GM18520 (cell line): ENCODE results near the gene ARPC2.
"Not testable (repeated sequence)": the region's sequence is repeated elsewhere in the genome, so short reads cannot be mapped to it uniquely, and the experiment has no call there.

Experiments used
- ATAC-seq: cut with Tn5 transposase; IDR thresholded peaks from one replicate; pipeline ENCODE4 v1.9.1; 2021; ENCODE audit not compliant: unreplicated experiment

Gene ARPC2

DNA sequence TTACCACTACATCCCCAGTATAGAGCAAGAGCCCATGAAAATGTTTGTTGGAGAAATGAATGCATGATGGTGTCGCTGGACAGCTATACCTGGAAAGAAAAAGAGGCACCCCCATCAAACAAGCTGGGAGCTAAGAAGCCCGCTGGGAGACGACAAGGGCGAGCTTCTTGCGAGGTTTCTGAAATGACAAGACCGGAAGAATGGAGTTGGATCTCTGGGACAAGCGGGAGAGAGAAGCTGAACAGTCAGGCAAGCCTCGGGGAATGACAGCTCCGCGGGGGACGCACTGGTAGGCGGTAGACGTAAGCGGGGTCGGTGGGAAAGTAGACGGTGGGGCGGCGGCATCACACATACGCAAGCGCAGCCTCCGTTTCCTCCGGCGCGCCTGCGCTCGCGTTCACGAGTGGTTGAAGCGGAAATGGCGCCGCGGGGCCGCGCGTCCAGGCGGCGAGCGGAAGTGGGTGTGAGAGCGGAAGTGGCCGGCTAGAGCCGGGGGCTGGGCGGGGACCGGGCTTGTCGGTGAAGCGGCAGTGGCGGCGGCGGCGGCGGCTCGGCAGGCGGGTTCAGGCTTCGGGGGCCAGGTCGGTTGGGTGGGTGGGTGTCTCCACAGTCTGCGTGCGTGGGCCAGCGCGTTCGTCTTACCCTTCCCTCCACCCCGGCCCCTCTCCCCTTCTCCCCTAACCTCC is at the start of gene ARPC2:
ARPC2 (plus strand) TSS at position 516 of the 686 bp plus-strand sequence. CDS start 282 bp downstream, outside the sequence.
- peak; percentile 54 for ATAC-seq

DNA sequence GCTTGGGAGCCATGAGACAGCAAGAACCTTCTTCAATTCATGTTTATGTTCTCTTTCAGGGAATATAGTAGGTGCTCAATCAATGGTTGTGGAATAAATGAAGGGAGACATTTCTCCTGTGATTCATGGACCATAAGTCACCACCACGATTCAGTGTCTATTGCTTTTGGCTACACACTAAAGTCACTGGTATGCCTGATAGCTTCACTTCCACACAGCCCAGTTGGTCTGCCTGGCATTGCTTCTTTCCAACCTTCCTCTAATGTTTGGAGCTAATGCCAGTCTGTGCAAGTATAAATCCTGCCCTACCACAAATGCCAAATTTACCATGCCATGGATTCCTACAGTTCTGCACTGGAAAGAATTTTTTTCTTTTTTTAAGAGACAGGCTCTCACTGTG is 49.0 kb upstream of the ARPC2 start:
- ATAC-seq, result no peak

DNA sequence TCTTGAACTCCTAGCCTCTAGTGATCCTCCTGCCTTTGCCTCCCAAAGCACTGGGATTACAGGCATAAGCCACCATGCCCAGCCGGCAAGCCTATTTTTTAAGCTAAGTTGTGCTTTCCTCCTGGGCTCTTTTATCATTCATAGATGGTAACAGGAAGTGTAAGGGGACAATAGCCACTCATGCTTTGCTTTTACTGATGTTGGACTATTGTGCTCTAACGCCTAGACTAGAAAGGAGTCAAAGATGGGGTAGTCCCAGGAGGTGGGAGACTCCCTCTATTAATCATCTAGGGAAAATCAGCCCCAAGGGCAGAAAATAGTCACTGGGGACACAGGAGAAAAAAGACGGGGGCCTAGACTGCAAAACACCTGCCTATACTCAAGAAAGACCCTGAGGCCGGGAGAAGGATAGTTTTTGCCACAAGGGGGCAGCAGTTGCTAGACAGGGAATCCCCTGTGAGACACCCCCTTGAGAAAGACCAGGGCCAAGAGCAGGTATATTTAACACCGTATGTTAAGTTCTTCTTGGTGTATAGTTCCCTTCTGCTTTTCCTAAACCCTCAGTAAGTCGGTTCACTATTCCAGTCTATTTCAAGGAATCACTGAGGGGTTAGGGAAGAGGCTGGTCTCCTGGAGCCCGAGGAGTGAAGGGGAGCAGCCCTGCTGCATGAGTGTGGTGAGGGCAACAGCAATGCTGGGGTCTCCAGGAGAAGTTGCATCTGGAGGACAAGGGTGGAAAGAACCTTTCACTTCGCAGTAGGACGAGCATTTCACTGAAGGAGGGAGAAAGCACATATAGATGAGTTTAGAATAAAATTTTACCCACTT is 48.1 kb upstream of the ARPC2 start:
- no peak for ATAC-seq

DNA sequence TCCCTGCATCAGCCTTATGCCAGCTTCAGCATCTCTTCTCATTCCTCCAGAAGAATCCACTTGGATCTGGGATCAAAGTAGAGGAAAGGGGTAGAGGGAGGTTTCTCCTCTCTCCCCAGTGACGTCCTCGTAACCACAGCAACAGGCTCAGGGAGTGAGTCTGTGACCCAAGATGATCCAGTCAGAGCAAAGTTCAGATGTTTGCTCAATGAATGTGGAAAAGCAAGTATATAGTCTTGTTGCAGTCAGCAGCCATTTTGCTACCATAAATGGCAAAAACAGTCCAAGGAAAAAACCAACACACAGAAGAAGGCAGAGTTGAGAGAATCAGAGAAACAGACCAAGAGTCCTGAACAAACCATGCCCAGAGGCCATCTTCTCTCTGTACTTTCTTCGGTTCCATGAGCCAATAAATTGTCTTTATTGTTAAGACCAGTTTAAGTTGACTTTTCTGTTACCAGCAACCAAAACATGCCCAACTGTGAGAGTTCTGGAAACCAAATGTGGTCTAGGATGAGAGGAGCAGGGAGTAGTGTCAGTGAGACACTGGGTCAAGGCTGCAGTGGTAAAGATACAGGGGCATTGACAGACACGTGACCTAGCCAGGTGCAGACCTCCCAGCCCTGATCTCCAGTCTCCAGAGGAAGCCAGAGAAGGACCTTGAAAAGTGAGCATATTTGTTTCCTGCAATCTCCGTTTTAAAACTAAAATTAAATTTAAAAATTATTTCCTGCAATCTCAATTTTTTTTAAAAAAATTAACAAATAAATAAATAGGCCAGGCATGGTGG is 47.0 kb upstream of the ARPC2 start:
- no peak for ATAC-seq

DNA sequence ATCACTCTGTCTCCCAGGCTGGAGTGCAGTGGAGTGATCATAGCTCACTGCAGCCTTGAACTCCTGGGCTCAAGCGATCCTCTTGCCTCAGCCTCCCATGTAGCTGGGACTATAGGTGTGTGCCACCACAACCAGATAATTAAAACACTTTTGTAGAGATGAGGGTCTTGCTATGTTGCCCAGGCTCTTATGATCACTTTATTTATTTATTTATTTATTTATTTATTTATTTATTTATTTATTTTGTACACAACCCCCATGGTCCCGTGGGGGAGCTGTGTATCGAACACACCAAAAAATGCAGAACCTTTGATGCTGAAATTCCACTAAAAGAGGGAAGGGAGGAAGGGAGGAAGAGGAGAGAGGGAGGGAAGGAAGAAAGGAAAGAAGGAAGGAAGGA is 45.2 kb upstream of the ARPC2 start:
- not testable (repeated sequence) for ATAC-seq

DNA sequence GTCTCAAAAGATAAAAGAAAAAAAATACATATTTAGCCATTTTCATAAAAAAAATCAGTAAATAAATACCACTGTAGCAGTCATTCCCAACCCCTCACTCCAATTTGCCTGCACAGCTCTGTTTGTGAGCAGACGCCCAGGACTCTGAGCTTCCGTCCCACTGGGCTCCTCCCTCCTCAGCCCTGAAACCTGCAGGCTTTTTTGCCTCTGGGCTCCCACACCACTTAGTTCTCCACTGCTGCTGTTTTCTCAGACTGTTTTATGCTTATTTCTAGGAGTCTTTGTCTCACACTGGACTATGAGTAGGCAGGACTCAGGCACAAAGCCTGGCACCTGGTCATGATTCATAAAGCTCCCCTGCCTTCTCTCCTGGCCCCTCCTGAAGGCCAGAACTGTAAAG is 44.1 kb upstream of the ARPC2 start:
- no peak for ATAC-seq

DNA sequence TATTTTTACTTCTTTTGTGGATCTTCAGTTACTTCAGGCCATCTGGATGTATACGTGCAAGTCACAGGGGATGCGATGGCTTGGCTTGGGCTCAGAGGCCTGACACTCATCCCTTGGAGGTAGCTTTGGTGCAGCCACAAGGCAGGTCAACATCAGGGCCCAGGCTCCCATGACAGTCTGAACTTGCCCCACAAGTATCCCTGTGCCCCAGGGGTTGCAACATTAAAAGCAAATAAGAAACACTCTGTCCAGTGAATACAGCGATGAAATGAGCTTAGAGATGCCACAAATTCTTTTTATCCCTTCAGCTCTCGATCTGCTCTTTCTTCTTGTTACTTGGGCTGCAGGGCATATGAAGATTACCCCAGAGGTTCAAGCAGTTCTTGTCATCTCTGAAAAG is 37.2 kb upstream of the ARPC2 start:
- ATAC-seq, result no peak

DNA sequence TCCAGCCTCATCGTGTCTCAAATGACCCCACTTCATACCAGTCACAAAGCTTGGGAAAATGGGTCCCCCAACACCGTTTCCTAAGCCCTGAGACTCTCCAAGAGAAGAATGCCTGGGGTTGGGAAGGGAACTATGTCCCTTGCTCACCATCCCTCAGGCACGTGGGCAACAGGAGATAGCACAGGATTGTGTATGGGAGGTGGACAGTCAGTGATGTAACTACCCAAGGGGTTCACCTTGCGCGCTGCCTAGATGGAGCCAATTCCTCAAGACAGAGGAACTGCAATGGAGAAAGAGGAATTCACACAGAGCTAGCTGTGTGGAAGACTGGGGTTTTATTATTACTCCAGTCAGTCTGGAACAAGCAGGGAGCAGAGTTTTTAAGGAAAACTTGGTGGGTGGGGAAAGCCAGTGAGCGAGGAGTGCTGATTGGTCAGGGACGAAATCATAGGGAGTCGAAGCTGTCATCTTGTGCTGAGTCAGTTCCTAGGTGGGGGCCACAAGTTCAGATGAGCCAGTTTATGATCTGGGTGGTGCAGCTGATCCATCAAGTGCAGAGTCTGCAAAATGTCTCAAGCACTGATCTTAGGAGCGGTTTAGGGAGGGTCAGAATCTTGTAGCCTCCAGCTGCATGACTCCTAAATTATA is 36.4 kb upstream of the ARPC2 start:
- no peak for ATAC-seq

DNA sequence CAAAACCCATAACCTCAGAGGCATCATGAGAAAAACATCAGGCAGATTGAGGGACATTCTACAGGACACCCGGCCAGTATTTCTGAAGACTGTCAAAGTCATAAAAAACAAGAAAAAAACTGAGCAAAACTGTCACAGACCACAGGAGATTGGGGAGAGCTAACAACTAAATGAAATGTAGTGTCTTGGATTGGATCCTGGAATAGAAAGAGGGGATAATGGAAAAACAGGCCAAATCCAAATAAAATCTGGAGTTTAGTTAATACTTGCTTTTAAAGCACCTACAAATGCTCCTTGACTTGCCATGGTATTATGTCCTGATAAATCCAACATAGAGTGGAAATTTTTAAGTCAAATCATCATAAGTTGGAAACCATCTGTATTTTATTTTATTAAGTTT is 32.7 kb upstream of the ARPC2 start:
- ATAC-seq, result no peak

DNA sequence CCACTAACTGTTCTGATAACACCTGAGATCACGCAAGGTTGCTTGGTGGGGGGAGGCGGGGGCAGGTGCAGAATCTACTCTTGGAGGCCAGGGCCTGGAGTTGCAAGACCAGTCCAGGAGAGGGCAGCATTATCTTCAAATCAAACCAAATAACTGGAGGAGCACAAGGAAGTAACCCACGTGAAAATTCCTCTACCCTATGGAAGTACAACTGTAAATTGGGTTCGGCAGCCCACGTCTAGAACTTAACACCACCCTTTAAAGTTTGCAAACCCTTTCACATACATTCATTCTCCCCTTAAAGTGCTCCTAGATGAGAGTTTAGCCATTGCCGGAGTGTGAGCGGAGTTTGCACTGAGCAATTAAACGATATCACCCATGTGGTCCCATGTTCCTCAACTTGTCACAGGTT is 30.6 kb upstream of the ARPC2 start:
- no peak for ATAC-seq

DNA sequence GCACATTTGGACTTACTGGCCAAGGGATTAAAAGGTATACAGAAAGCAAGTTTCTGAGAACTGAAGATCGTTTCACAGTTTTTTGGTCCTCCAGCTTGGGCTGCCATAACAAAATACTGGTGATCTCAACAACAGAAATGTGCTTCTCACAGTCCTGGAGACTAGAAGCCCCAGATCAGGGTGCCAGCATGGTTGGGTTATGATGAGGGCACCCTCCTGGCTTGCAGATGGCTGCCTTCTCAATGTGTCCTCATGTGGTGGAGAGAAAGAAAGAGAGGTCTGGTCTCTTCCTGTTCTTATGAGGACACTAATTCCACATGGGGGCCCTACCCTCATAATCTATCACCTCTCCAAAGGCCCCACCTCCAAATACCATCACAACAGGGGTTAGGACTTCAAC is 30.1 kb upstream of the ARPC2 start:
- no peak for ATAC-seq

DNA sequence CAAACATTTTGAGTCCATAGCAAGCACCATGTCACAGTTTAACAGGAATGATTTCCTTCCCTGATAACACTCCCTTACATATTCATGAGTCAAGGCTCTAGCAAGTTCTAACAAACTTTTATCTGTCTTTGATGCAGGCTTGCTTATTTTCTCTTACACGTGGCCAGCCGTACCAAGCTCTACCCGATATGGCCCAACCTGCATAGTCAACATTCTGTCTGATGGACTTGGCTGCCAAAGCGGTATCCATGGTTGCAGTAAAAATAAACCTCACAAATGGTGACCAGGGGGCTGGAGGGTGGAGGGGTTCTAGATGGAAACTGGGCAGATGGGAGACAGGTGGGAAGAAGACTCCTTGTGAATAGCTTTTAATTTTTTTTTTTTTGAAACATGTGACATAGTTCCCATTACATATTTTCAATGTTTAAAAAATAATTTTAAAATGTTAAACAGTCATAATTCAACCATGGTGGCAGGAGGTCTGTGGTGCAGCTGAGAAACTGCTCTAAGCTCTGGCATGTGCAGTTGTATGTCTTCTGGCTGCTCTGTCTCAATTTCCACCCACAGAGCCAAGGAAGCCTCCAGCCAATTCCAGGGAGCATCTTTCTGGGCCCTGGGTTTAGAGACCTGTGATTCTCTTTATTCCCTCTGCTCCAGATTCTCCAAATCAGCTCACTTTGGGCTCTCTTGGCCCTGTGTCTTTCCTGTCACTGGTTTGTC is 29.5 kb upstream of the ARPC2 start:
- no peak for ATAC-seq

DNA sequence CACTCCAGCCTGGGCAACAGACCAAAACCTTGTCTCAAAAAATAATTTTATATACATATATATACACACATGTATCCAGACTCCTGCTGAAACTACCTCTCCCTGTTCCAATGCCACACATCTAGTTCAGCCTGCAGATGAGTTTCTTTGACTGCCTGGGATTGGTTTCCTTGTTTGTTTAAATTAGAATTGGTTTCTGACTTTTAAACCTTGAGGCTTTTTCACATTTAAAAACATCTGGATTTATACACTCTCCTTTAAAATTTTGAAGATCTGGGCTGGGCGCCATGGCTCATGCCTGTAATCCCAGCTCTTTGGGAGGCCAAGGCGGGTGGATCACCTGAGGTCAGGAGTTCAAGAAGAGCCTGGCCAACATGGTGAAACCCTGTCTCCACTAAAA is 28.5 kb upstream of the ARPC2 start:
- ATAC-seq, result no peak

DNA sequence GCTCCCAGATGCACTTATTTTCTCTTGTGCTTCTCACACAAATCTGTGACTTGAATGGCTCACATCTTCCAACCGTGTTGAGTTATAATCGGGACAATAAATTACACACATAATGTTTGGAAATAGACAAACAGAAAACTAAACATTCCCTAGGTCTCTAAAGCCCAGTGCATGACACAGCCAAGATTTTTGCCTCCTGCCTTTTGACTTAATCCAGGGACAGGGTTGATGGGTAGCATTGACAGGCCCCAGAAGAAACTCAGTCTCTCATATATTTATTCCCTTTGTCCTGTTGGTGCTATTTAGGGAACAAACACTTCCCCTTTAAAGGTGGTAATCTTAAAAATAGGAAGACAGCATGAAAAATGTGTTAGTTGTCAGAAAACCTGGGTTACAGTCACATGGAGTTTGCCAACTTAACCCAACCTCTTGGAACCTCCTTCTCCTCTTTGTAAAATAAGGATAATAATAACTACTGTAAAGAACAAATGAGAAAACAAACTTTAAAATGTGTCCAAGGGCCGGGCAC is 24.0 kb upstream of the ARPC2 start:
- no peak for ATAC-seq

DNA sequence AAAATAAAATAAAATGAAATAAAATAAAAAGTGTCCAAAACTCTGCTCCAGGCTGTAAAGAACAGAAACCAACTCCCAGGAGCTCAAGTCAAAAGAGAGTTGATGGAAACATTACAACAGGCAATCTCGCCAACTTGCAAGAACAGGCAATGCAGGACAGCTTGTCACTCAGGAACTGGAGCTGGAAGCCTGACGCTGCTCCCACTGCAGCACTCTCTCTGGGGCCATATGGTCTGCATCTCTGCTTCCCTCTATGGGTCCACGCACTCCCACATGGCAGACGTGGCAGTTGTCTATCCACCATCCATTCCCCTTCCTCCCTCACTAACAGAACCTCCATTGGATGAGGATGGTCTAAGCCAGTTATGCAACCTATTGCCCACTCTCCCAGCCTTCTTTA is 23.3 kb upstream of the ARPC2 start:
- no peak for ATAC-seq

DNA sequence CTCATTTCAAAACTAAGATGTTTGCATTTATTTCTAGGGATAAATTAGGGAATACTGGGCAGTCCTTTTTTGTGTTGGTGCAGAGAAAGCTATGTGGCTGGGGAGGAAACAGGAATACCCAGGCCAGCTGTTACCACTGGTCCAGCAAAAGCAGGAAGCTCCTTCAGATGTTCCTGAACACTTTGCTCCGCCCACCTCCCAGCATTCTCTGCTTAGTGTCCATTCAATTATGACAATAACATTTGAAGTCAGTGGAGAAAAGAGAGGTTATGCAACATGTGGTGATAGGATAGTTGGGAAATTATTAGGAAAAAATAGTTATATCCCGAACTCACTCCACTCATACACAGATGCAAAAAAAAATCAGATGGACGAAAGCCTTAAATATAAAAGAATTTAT is 22.1 kb upstream of the ARPC2 start:
- ATAC-seq, result no peak

DNA sequence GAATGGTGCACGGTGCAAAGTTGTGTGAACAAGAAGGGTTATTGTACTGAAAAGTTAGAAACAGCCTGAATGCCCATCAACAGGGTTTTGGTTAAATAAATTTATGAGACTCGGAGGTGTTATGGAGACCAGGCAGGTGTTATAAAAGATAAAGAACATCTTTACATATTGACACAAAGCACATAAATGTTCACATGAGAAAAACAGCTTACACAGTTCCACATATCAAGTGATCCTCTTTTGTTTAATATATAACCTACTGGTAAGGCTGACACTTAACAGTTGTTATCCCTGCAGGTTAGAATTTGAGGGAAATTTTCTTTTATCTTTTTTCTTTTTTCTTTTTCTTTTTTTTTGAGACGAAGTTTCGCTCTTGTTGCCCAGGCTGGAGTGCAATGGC is 20.0 kb upstream of the ARPC2 start:
- no peak for ATAC-seq

DNA sequence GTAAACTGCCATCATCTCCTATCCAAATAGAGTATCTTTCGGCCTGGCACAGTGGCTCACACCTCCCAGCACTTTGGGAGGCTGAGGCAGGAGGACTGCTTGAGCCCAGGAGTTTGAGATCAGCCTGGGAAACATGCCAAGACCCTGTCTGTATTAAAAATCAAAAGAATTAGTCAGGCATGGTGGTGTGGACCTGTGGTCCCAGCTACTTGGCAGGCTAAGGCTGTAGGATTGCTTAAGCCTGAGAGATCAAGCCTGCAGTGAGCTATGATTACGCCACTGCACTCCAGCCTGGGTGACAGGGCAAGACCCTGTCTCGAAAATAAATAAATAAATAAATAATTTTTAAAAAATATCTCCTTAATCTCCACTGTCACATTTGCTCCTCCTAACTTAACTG is 14.7 kb upstream of the ARPC2 start:
- no peak for ATAC-seq

DNA sequence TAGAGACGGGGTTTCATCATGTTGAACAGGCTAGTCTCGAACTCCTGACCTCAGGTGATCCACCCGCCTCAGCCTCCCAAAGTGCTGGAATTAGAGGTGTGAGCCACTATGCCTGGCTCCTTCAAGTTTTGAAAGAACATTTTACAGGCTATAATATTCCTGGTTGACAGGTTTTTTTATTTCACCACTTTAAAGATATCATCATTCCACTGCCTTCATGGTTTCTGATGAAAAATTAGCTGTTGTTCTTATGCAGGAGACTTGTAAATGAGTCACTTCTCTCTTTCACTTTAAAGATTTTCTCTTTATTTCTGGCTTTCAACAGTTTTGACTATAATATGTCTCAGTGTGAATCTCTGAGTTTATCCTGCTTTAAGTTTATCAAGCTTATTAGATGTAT is 7.9 kb upstream of the ARPC2 start:
- ATAC-seq, result no peak

DNA sequence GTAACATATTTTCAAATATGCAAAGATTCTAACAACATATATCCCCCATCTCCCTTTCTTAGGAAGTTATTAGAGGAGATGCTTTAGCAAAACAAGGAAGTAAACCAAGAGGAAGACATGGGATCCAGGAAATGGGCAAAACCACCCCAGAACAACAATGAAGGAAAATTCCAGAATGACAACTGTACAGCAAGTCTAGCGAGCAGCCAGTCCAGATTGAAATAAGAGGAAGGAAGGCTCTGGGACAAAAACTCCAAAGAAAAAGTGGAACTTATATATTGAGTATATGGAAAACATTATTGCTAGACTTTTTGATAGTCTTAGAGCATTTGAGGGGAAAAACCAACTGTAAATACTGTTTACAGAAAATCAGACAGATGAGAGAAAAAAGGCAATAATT is 2.9 kb upstream of the ARPC2 start:
- no peak for ATAC-seq

DNA sequence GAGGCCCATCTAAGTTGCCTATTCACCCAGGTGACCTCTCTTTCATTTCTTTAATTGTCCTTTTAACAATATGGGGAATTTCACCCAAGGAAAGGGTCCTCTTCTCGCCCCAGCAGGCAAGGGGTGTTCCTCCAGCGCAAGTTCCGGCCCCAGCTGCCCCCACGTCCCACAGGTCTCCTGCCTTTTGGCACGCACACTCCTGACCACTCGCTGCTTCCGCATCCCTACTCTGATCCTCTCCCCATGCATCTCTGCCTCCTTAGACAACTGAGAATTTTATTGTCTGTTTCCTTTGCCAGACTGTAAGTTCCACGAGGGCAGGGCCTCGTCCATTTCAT is 684 bp upstream of the ARPC2 start:
- no peak for ATAC-seq
